Measurements from ENCODE around the gene SCN2A. TPM values are rescaled to one million over a fixed set of nuclear protein-coding genes. Genes with fewer than 3 reads are reported as not detected.

Gene SCN2A
- total RNA-seq, 4 donors from 2014 or later = under 0.01 to 0.38 (median 0.27) TPM

- TF ChIP-seq CTCF (IDR thresholded peaks at IDR 0.05; ENCODE audit: low read depth) = no peak
These were observed 37.0 kb upstream of the SCN2A start for GRCh38 chr2:165202239-165202638.

- TF ChIP-seq CTCF (IDR thresholded peaks at IDR 0.05; ENCODE audit: low read depth) = no peak
These were observed 35.3 kb upstream of the SCN2A start, which contains the start of gene SCN3A for GRCh38 chr2:165203689-165204559. TSS of gene SCN3A (minus strand) at chr2:165204050. CDS start at chr2:165176394, 27,656 bp downstream.

DNA sequence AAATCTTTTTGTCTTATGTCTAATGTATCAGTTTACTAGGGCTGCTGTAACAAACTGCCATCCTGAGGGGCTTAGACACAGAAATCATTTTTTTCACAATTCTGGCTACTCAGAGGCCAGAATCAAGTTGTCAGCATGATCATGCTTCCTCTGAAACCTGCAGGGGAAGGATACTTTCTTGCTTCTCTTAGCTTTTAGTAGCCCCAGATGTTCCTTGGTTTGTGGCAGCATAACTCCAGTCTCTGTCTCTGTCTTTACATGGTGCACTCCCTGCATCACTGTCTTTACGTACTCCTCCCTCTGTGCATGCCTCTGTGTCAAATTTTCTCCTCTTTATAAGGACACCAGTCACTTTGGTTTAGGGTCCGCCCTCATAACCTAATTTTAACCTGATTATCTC lies 33.3 kb upstream of the SCN2A start:
- no peak for TF ChIP-seq CTCF (IDR thresholded peaks at IDR 0.05; ENCODE audit: low read depth)

DNA sequence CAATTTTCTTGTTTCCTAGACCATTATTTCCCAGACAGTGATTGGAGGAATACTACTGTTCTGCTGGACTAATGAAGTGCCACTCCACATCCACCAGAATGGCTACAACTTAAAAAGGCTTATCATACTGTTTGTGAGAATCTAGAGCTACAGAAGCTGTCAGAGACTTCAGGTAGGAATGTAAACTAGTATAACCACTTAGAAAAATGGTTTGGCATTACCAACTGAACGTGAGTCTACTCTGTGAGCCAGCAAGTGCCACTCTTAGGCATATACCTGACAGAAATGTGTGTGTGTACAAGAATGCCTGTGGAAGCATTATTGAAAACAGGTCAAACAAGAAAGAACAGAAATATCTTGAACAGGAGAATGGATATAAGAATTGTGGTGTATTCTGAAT lies 31.1 kb upstream of the SCN2A start:
- no peak for TF ChIP-seq CTCF (IDR thresholded peaks at IDR 0.05; ENCODE audit: low read depth)

GRCh38 chr2:165214093-165214492 lies 25.1 kb upstream of the SCN2A start:
- no peak for TF ChIP-seq CTCF (IDR thresholded peaks at IDR 0.05; ENCODE audit: low read depth)

DNA sequence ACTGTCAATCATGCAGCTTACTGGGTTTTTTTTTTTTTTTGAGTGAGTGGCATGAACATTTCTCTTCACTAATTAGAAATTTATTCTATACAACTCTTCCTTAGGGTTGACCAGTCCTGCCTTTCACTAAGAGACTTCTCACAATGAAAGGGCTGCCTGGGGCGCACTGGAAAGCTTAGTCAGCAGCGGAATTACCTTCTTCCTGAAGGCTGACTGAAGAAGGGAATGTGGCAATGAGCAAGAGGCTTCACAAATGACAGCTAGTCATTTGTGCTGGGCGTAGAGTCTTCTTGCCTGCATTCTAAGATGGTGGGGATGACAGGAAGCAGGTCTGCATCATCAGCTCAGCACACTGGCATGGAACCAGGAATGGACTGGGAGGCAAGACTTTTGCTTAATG lies 19.7 kb upstream of the SCN2A start:
- TF ChIP-seq CTCF (IDR thresholded peaks at IDR 0.05; ENCODE audit: low read depth) = no peak

- TF ChIP-seq CTCF (IDR thresholded peaks at IDR 0.05; ENCODE audit: low read depth) = no peak
These were observed 14.3 kb upstream of the SCN2A start for GRCh38 chr2:165224941-165225340.

Measured in subcutaneous adipose tissue (tissue), 4 donors.